HepG2 (cell line): Measurements from ENCODE around the gene PDE5A. TPM values are rescaled to one million over a fixed set of nuclear protein-coding genes. Genes with fewer than 3 reads are reported as not detected.
A peak's percentile ranks its signal among the peaks of the same experiment; 100 is the strongest.

Experiments
- ATAC-seq: fragments of 200-7000 bp; cut with Tn5 transposase; 3 replicates; pipeline ENCODE4 v1.9.1; 2020; ENCODE audit warnings: mild to moderate bottlenecking, moderate library complexity
- BruUV-seq: library from RNA; stranded (reverse); fragments of 400-500 nt; replicated peaks from 2 replicates; lab custom pipeline; 2021; lab: Mats Ljungman, UMichigan
- CTCF ChIA-PET: fragments of 300-600 bp; formaldehyde crosslinking; extraction: SDS; loops from one replicate; lab custom pipeline; 2021; ENCODE audit warnings: low total read pairs, inconsistent platforms, low intra/inter-chr PET ratio; lab: Yijun Ruan, JAX
- POLR2A ChIA-PET: fragments of 350-600 bp; sonication (Branson Sonifier 250); formaldehyde crosslinking; loops from one replicate; lab custom pipeline; 2020; ENCODE audit warnings: antibody characterized with exemption, inconsistent platforms; lab: Yijun Ruan, JAX
- DNase-seq: peaks from one replicate; pipeline ENCODE4 v3.0.0-alpha.2; 2015; ENCODE audit warnings: low spot score
- FAIRE-seq: peaks from 3 replicates; lab custom pipeline; 2011; peaks lifted over from hg19 to GRCh38; lab: Jason Lieb, UNC
- H2AFZ ChIP-seq: one replicate; pipeline ENCODE4 v1.6.1; 2011; ENCODE audit warnings: low read length, inconsistent platforms
- H3K27ac ChIP-seq: fragments of 300-600 bp; 3 replicates; pipeline ENCODE4 v1.8.0; 2011; ENCODE audit warnings: mixed run types, mild to moderate bottlenecking, mixed read lengths, low read length, inconsistent platforms; ENCODE audit not compliant: insufficient read depth; ENCODE audit errors: extremely low read length
- H3K27me3 ChIP-seq, 2 experiments: fragments of 200-600 bp in 1 of 2; 2 replicates in 1 of 2; 3 replicates in 1 of 2; pipeline versions ENCODE4 v1.6.0 to v1.8.0; 2011; ENCODE audit warnings: low read length in 2 of 2, mild to moderate bottlenecking in 2 of 2, moderate library complexity in 2 of 2, inconsistent platforms in 1 of 2; ENCODE audit not compliant: insufficient read depth in 2 of 2, control insufficient read depth in 1 of 2
- H3K36me3 ChIP-seq, 2 experiments: fragments of 200-600 bp in 1 of 2; replicated peaks in 1 of 2; 2 replicates in 1 of 2; 3 replicates in 1 of 2; pipeline versions ENCODE4 v1.5.1 to v1.8.0; 2011; ENCODE audit warnings: low read length in 2 of 2, inconsistent platforms in 1 of 2; ENCODE audit not compliant: insufficient read depth in 2 of 2, control insufficient read depth in 1 of 2
- H3K4me1 ChIP-seq: 2 replicates; pipeline ENCODE4 v1.5.1; 2012; ENCODE audit warnings: low read length, inconsistent platforms; ENCODE audit not compliant: insufficient read depth
- H3K4me2 ChIP-seq: 2 replicates; pipeline ENCODE4 v1.6.0; 2011; ENCODE audit warnings: low read depth, low read length, inconsistent platforms
- H3K4me3 ChIP-seq, 3 experiments: fragments of 200-600 bp in 1 of 3; sonication (generic), shearing (Covaris generic) in 1 of 3; replicated peaks in 1 of 3; 2 replicates each; pipeline ENCODE4 v1.5.1; 2011 to 2016; ENCODE audit warnings: low read length in 3 of 3, inconsistent platforms in 2 of 3, low read depth in 2 of 3, mild to moderate bottlenecking in 2 of 3, control low read depth in 1 of 3, mixed read lengths in 1 of 3; ENCODE audit not compliant: insufficient read depth in 1 of 3
- H3K79me2 ChIP-seq: one replicate; pipeline ENCODE4 v1.6.1; 2011; ENCODE audit warnings: low read length, inconsistent platforms; ENCODE audit not compliant: insufficient read depth
- H3K9ac ChIP-seq: 2 replicates; pipeline ENCODE4 v1.6.0; 2011; ENCODE audit warnings: mild to moderate bottlenecking, low read depth, low read length, inconsistent platforms; ENCODE audit not compliant: insufficient read depth
- H3K9me3 ChIP-seq: 2 replicates; pipeline ENCODE4 v1.5.1; 2012; ENCODE audit warnings: mild to moderate bottlenecking, low read length
- H4K20me1 ChIP-seq: 2 replicates; pipeline ENCODE4 v1.6.0; 2011; ENCODE audit warnings: inconsistent platforms, mild to moderate bottlenecking, low read length, moderate library complexity; ENCODE audit not compliant: insufficient read depth
- ASH2L ChIP-seq: fragments of 300-600, 200-600 bp; sonication (generic); IDR thresholded peaks from 2 replicates; pipeline ENCODE4 v1.7.0; 2017; ENCODE audit warnings: low read depth, mild to moderate bottlenecking, moderate library complexity, mixed read lengths, low read length; ENCODE audit not compliant: insufficient read length
- ATF7 ChIP-seq, 2 experiments: fragments of 450-650 bp in 1 of 2; sonication (generic) in 1 of 2; formaldehyde crosslinking in 1 of 2; IDR thresholded peaks; 2 replicates each; pipeline versions ENCODE4 v1.4.0 to v1.6.1; 2016 to 2020; ENCODE audit warnings: antibody characterized with exemption in 1 of 2, mild to moderate bottlenecking in 1 of 2, missing genetic modification reagents in 1 of 2
- KDM6A ChIP-seq: IDR thresholded peaks from 2 replicates; pipeline ENCODE4 v1.6.1; 2016; ENCODE audit warnings: low read depth
- MAFF ChIP-seq: IDR thresholded peaks from 2 replicates; pipeline ENCODE4 v1.6.1; 2011; ENCODE audit warnings: low read depth, low read length, improper control_type of control experiment
- MAFK ChIP-seq, 2 experiments: IDR thresholded peaks in 1 of 2; conservative IDR thresholded peaks in 1 of 2; 2 replicates each; pipeline ENCODE4 v1.6.1; 2011; ENCODE audit warnings: improper control_type of control experiment in 2 of 2, low read length in 2 of 2
- SOX5 ChIP-seq: IDR thresholded peaks from 2 replicates; pipeline ENCODE4 v1.6.1; 2016; ENCODE audit warnings: borderline replicate concordance
- WGBS: methylation state at CpG from one replicate; pipeline ENCODE4 v1.1.6; 2017; ENCODE audit warnings: low lambda C conversion rate; 5-methylcytosine and 5-hydroxymethylcytosine counted together
- in situ Hi-C: cut with HindIII; loops from 2 replicates; pipeline ENCODE4 v1.10.0; 2017; ENCODE audit warnings: low pct_unique_long_range_greater_than_20kb; ENCODE audit not compliant: extremely low pct_ligation_motif_present
- intact Hi-C: fragments of 100-400 bp; cut with micrococcal nuclease; formaldehyde crosslinking; loops from one replicate; pipeline ENCODE4 v1.10.0; 2022; ENCODE audit not compliant: unreplicated experiment
- polyA plus RNA-seq, 8 experiments: library from polyadenylated mRNA; depleted of rRNA in 3 of 8; stranded (reverse) in 7 of 8; unstranded in 1 of 8; fragments of >200 nt; fragmentation: Illumina TruSeq in 4 of 8; extraction: Trizol in 4 of 8; gene quantifications; 2 replicates each; pipeline versions ENCODE4 v1.2.1 to v1.2.3, GENCODE V29; 2011 to 2016; ENCODE audit warnings: low read depth in 4 of 8, missing spikeins in 1 of 8, mixed read lengths in 1 of 8; ENCODE audit not compliant: insufficient read depth in 1 of 8
- total RNA-seq, 5 experiments: library from RNA; depleted of rRNA; stranded (reverse); fragments of >200 nt; fragmentation: Illumina TruSeq; extraction: Trizol; gene quantifications; 2 replicates each; pipeline ENCODE4 v1.2.3, GENCODE V29; 2016; ENCODE audit warnings: low read depth in 1 of 5
- TF ChIP-seq, protein P1 (sequence below): sonication (generic); formaldehyde crosslinking; IDR thresholded peaks from 2 replicates; pipeline ENCODE4 v1.9.0; 2021; ENCODE audit warnings: missing genetic modification reagents, mild to moderate bottlenecking, borderline replicate concordance

Gene PDE5A
- total and polyA plus RNA-seq, 2 of the 13 experiments (the other 11 are each of a cell fraction or from before 2014, with no cell fraction given): 0.22 to 0.44 TPM

DNA sequence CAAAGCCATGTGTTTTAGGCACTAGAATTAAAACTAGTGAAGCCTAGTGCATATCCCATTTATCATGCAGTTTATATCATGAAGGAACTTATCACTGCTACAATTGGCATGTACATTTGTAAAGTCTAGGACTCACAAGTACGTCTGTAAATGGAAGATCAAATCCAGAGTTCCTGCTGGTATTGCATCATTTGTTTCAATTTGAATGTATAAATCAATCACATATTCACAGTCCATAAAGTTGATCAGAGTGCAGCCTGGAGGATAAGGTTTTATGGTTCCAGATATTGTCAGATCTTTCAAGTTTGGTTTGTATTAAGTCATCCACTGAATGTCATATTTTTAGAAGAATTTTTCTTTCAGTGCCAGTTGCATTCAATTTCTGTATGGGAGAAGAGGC is 32.6 kb upstream of the PDE5A start:
- Histone ChIP-seq H3K9me3 (no peaks in the 10 kb centered on the region), H2AFZ (no peak overlapping the region), H3K79me2 (no peaks in the 10 kb centered on the region), H3K4me1 (no peaks in the 10 kb centered on the region), H3K9ac (no peak overlapping the region), H3K4me2 (no peak overlapping the region), H3K36me3 (no peaks in the 10 kb centered on the region), H3K27ac (no peak overlapping the region), H3K27me3 (no peaks in the 10 kb centered on the region), H3K4me3 (no peak overlapping the region), H4K20me1 (no peaks in the 10 kb centered on the region)
- FAIRE-seq: no peak
- TF ChIP-seq ATF7 (IDR thresholded peaks at IDR 0.05) (peak; percentile 55), ATF7 (CRISPR knock-in tag; IDR thresholded peaks at IDR 0.05) (no peak), ASH2L (no peak), KDM6A (no peak)
- TF ChIP-seq, protein P1, sequence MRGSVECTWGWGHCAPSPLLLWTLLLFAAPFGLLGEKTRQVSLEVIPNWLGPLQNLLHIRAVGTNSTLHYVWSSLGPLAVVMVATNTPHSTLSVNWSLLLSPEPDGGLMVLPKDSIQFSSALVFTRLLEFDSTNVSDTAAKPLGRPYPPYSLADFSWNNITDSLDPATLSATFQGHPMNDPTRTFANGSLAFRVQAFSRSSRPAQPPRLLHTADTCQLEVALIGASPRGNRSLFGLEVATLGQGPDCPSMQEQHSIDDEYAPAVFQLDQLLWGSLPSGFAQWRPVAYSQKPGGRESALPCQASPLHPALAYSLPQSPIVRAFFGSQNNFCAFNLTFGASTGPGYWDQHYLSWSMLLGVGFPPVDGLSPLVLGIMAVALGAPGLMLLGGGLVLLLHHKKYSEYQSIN (CRISPR knock-in tag): no peak
- intact Hi-C loops: no loop called here
- ChIA-PET POLR2A (no interaction called here), CTCF (no interaction called here)
- BruUV-seq: no TSS peak
- no peak for ATAC-seq
- no peak for DNase-seq
- 0% methylated on average over 1 of the region's 1 CpG for WGBS
- in situ Hi-C loops: no loop called here

DNA sequence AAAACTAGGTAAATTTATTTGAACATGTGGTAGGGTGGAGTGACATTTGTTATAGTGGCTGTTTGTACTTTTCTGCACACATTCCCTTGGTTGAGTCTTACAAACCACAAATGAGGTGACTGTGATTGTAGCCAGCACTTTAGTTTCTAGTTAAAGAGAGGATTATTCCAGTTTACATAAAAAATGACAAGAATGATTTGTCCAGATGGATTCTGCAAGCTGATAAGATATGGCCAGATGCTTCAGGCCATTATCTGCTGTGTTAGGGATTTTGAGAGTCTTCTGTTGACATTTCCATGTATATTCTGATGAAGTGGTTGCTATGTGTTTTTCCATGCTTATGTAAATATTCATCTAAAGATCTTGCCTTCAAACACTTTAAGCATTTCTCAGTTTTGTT is 31.0 kb upstream of the PDE5A start:
- no peak for ATAC-seq
- H3K27me3 ChIP-seq: no peaks in the 10 kb centered on the region
- no peaks in the 10 kb centered on the region for H4K20me1 ChIP-seq
- no peaks in the 10 kb centered on the region for H3K36me3 ChIP-seq
- ChIA-PET POLR2A (no interaction called here), CTCF (no interaction called here)
- intact Hi-C loops: no loop called here
- no peaks in the 10 kb centered on the region for H3K4me1 ChIP-seq
- in situ Hi-C loops: no loop called here
- no peaks in the 10 kb centered on the region for H3K79me2 ChIP-seq
- no peak overlapping the region for H2AFZ ChIP-seq
- H3K9me3 ChIP-seq: no peaks in the 10 kb centered on the region
- H3K27ac ChIP-seq: no peak overlapping the region
- no peak overlapping the region for H3K9ac ChIP-seq
- no peak overlapping the region for H3K4me2 ChIP-seq
- TF ChIP-seq MAFF (peak; percentile 31; the same call in 1 of the 2 replicates), MAFK (conservative IDR thresholded peaks at IDR 0.05 in 1 of 2, IDR thresholded peaks at IDR 0.05 in 1 of 2; ENCODE audit: low read length in 2 of 2) (peak; percentile 12 to 49; a peak in 2 of 4 replicates), SOX5 (no peak)
- TF ChIP-seq, all 625 proteins: peak for 2
- FAIRE-seq (no peak), DNase-seq (peak; percentile 5)
- no TSS peak for BruUV-seq
- no peak overlapping the region for H3K4me3 ChIP-seq
